Activated CD8-positive, alpha-beta memory T cell treated with anti-CD3 and anti-CD28 coated beads, Interleukin-2, amount 50 U/mL, for 4 hours (primary cell): ENCODE measurements around the gene ACIN1.
"Not testable (repeated sequence)": the region's sequence is repeated elsewhere in the genome, so short reads cannot be mapped to it uniquely, and the experiment has no call there.

ENCODE experiments used
- DNase-seq: peaks from one replicate; pipeline ENCODE4 v3.0.0-alpha.2; 2020

The ACIN1 gene

DNA sequence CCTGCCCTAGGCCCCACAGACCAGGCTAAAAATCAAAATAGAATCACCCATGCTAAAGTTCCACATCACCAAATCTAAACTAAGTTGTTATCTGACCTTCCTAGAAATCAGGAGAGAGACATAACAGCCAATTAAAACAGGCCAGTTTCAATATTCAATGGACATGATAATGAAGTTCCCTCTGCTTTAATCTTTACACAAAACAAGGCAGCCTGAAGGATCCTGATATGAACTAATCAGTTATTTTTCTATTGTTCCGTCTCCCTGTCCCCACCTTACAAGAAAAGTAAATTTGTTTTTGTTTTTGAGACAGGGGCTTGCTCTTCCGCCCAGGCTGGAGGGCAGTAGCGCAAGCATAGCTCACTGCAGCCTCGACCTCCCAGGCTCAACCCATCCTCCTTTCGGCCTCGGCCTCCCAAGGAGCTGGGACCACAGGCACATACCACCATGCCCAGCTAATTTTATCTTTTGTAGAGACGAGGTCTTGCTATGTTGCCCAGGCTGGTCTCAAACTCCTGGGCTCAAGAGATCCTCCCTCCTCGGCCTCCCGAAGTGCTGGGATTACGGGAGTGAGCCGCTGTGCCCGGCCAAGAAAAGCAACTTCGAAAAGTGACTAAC, 29.5 kb upstream of the ACIN1 start:
- no peak for DNase-seq

DNA sequence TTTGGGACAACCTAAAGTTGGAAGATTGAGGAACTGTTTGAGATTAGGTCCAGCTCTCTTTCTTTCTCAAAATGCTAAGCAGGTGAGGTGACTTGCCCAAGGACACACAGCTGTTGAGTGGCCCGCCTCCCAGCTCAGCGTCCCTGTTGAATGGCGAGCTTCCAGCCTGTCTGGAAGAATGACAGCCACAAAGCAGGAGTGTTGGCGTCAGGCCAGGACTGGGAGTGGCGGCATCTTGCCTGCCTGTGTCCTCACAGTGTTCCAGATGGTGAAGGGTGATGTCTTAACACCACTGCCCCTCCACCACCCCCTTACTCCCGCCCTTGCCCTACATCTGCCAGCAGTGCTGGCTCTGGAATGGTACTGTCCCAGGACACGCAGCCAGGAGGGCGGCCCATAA, 28.5 kb upstream of the ACIN1 start:
- DNase-seq: no peak

DNA sequence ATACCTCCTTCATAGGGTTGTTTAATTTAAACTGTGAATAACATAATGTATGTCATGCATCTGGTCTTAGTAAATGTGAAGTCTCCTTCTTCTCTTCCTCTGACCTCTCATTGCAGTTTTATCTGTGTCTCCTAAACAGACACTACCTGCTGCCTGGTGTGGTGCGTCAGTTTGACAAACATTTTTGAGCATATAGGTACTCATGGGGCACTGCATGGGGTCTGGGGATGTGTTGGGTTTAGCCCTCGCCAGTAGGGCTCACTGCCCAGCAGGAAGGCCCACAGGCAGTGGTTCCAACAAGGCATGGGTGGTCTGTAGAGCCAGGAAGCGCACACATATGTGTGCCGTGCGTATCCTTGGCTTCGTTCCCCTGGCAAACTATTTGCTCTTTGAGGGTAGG, 27.1 kb upstream of the ACIN1 start:
- DNase-seq: no peak

DNA sequence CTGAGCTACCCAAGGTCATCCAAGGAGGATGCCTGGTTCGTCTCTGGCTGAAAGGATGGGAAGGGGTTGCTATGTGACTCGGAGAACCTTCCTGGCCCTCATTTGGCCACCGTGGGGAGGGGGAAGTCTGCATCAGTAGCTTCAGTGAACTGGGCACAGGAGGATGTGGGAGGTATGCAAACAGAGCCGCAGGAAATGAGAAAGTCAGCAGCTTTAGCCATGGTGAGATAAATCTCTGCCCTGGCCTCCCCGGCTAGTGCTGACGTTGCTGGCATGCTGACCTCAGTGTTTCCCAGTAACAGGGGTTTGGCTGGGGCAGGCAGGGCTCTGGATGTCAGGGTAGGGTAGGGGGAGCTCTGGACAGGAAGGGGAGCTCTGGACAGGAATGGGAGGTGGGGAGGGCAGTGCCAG, 26.4 kb upstream of the ACIN1 start:
- DNase-seq: no peak

DNA sequence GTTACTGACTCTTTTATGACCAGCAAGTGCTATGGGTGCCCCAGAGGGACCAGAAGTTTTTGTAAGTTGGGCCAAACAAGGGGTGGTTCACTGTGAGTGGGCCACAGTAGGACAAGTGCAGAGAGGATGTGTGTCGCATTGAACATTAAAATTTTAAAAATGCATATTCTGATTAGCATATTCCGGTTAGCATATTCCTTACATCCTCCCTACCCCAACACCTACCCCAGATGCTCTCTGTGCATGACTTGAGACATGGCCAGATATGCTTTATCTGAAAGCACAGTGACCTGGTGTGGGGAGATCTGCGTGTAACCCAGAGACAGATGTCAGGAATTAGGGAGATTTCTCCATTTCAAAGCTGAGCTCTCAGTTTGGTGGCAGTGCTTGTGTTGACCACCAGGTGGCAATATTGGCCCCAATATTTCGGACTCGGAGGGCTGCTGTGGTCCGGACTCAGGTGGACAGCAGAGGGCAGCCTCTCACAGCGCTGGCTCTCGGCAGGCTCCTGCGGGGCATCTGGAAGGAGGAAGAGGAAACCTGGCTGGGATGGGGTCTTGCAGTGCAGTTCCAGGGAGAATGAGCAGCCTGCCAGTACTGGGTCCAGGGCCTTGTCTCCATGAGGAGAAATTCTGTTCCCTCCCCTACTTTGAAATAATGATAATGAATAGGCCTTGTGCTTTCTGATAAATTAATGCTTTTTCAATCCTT, 25.8 kb upstream of the ACIN1 start:
- peak; percentile 74 for DNase-seq

DNA sequence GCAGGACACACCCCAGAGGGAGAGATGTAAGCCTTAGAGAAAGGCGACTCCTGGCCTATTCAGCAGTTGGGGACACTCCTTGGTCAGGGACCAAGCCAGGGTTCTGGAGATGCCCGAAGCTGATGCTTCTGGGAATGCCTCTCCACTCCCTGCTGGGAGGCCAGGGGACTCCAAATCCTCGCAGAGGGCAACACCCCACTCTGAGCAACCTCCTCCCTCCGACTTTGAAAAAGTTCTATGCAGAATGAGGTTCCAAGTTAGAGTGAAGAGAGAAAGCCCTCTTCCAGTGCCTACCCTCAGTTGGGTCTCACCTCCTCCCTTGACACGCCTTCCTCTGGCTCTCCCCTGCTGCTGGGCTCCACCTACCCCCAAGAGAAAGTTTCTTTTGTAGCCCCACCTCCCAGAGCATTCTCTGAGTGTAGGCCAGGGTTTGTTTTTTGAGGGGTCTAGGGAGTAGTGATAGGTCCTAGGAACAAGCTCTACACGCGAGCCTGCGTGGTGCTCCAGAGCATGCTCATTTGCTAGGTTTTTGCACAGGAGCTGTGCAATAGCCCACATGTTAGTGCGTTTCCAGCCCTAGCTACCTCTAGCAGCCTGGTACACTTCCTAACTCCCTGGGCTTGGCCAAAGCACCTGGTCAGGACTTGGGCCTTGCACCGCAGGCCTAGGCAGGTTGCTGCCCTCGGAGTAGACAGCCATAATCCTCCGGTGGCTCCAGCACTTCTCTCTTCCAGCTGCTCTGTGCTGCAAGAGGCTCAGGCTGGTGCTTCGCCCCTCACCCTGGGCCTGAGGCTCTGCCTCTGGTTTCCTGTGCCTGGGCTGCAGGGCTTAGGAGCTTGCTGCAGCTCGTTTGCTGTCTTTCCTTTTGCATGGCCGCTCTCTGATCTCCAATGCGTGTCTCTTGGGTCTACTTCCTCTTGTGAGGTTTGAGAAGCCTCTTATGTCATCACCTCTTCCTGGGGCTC, 24.7 kb upstream of the ACIN1 start:
- no peak for DNase-seq

DNA sequence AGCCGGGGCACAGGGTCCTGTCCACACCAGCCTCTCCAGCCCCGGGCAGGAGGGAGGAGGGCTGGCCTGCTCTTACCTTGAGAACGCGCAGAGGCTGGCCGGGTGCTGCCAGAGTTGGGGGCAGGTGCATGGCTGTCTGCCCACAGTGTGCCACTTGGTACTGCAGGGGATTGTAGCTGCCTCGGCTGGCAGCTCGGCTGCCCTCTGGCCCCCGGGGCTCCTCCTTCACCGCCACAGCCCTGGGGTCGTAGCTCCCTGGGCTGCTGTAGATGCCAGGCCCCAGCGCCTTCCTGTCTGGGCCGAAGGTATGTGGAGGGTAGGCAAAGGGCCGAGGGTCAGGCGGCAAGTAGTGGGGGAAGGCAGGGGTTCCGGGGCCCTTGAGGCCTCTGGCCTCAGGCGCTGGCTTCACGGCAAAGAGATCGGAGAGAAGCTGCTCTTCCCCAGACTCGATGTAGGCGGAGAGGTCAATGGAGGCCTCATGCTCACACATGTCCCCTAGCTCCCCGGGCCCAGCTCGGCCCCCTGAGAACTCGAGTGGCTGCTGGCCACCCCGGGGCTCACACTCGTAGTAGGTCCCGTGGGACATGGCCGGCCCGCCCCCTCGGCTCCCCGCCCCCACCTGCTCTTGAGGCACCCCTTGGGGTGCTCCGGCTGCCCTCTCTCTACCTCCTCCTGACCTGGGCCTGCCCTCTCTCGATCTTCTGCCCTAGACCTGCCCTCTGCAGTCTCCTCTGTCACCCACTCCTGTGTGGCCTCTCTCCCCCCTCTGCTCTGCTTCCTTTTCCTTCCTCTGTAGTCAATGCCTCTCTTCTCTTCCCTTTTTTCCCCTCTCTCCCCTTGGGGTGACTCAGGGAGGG, 23.8 kb upstream of the ACIN1 start, which contains the start of gene CEBPE:
TSS of gene CEBPE (minus strand) at position 750 of the 857 bp plus-strand sequence. CDS start at position 586, 164 bp downstream.
- no peak for DNase-seq

DNA sequence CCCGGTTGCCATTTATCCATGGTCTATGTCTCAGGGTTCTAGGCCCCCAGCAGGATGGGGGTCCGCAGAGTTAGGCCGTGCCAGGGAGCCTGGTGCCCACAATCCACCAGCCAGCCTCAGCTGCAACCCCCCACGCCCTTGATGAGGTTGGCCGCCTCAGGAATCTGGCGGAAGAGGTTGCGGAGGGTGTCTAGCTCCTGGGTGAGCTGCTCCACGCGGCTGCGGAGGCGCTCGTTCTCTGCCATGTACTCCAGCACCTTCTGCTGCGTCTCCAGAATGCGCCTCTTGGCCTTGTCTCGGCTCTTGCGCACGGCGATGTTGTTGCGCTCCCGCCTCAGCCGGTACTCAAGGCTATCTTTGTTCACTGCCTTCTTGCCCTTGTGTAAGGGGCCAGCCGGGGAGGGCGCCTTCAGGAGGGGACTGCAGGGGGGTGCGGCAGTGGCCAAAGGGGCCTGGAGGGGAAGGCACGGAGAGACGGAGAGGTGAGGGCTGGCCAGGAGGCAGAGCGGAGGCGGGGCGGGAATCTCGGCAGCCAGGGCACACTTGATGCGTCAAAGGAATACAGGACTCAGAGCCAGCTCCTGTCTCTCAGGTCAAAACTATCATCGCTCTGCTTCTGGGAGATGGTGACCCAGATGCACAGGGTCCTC, 22.6 kb upstream of the ACIN1 start:
- no peak for DNase-seq

DNA sequence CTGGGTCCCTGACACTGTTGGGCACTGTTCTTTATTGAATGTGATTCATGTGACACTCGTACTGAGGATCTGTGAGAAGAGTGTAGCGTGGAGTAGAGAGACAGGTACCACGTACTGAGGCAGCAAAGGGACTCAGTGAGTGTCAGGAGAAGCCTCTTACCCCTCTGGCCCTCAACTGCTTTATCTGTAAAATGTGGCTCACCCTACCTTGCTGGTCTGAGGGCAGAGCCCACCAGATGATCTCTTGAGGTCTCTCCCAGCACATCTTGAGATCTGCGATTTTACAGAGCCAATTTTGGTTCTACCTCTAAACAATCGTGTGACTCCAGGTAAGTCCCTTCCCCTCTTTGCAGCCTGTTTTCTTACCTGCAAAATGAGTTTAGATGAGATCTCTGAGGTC, 21.0 kb upstream of the ACIN1 start:
- no peak for DNase-seq

DNA sequence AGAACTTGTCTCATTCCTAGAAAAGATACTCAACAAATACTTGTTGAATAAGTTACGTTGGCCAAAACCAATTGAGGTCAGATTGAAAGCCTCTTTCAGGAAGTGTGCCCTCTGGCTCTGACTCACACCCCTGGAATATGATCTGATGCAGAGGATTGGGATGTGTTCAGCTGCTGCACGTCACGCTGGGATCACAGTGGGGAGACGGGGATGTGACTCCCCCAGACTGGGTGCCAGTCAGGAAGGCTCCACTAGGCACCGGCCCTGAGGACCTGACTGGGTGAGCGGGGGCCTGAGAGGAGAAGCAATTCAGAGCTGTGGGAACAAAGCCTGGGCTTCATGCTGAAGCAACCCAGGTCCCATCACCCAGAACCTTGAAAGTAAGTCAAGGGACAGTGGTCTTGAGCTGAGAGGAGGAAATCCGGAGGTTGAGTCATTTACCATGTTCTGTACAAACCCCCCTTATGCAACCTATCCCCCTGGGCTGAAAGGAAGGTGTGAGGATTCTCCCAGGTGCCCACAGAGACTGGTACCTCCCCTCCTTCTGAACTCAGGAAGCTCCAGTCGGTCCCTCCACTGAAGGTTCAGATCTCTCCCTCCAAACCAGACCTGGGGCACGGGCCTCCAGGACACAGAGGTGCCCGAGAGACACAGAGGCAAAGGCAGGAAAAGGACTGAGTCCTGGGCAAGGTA, 20.2 kb upstream of the ACIN1 start:
- no peak for DNase-seq

DNA sequence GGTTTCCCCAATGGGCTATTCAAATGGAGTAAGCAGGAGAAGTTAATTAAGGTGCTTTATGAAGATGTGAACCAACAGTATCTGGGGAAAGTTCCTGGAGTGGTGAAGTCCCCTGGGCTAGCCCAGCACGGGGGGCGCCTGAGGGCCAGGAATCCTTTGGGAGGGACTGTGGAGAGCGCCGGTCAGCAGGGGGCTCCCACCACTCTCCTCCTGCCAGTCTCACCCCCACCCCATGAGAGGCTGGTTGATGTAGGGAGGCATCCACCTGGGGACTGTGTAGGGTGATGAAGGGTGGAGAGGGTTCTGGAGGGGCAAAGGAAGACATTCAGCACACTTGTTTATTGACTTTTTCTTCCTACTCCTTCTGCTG, 19.7 kb upstream of the ACIN1 start:
- DNase-seq: no peak

DNA sequence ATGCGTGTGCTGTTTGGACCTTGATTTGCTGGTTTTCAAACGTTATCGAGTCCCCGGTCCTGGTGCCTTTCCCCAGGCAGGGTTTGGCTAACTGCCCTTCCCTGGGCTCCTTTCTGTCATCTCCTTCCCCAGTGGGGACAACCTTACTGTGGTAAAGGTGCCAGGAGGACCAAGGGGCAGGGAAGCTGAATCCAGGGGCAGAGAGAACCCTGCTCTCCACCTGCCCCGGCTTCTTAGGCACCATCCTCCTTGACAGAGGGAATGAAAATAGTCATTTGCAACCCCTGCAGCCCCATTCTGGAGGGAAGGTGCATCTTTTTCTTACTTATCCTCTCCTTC, 19.2 kb upstream of the ACIN1 start:
- DNase-seq: no peak

DNA sequence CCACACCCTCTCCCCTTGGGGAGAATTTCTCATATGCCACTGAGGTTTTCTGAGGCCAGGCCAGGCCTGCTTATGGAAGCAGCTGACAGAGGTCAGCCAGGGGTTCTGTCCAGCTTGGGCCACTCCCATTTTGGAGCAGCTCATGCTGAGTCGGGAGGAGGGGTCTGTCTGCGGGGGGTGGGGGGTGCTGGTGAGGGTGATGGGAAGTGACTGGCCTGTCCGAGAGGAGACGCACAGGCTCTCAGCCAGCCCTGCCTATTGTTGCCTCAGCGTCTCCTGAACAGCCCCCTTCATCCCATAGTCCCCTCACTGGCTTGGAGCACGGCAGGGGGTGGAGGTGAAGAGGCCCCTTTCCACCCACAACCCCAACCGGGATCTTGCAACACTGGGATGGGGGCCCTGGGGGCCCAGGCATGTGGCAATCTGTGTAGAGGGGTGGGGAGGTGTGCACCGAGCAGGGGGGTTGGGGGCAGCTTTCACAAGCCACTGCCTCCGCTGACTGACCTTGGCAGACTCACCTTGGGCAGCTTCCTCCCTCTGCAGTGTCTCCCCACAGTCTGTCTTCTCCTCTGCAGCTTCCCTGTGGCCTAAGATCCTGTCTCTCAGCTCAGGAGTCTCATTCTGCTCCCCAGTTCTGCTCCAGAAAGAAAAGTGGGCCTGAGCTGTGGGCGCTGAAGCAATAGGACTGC, 18.6 kb upstream of the ACIN1 start:
- DNase-seq: no peak

DNA sequence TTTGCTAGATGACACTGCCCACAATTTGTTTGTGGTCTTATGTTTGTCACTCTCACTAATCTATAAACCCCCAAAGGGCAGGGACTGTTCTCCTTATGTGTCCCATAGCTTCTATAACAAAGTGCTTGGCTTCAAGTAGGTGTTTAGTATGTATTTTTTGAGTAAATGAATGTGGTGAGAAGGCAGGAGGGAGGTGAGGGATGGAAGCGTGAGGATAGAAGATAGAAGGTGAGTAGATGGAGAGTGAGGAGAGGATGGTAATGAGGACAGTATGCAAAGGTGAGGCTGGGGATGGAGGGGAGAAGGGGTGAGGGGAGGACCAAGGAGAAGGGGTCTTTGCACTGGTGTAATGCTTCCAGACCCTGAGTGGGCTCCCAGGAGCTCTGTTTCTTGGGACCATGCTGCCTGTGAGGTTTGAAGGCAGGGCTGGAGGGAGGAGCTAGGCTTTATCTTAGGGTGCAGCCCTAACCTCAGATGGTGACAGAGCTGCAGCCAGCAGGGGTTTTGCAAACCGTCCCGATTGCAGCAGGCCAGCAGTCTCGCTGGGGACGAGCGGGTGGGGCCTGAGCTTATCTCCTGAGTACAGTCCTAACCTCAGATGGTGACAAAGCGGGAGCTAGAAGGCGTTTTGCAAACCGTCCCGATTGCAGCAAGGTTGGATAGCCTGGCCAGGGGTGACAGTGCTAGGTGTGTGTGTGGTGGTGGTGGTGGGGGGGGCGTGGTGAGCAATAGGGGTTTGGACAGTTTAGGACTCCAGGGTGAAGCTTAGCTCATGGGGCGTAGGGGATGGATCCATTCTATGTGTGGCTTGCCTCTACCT, 17.6 kb upstream of the ACIN1 start:
- no peak for DNase-seq

DNA sequence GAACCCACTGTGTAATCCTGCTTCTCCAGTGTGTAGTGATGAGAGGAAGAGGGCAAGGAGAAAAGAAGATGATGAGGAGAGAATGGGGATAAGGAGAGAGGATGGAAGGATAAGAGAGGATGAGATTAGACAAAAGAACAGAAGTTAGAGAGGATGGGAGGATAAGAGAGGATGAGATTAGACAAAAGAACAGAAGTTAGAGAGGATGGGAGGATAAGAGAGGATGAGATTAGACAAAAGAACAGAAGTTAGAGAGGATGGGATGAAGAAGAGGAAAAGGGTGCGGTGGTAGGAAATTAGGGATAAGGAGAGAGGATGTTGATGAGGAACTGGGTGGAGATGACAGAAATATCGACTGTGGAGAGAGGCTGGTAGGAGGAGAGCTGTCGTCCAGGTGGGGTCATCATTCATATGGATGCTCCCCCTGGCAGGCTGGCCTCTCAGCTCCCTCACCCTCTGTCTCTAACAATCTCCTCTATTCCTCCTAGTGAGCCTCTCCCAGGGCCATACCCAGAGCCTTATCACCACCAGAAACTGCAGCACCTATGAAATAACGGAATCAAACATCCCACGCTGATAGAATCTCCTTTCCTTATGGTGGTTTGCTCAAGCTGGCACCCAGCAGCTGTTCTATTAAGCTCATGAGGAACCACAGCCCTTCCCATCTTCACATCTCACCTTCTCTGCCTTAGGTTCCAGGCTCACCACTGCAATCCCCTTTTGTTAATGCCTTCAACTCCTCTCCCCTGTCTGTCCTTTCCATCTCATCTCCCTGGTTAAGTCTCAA, 15.8 kb upstream of the ACIN1 start:
- no peak for DNase-seq

DNA sequence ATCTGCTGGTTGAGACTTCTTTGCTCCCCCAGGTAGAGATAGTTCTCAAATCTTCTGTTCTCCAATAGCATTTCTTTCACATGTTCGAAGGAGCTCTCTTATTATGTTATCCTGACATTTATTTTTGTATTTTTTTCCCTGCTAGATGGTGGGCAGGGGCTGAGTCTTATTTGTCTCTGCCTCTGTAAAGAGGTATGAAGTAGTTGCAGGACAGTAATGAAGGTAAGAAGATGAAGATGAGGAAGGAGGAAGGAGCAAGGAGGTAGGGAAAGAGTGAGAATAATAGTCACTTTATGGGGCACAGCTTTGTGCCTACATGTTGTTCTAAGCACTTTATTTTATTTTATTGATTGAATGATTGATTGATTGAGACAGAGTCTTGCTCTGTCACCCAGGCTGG, 14.8 kb upstream of the ACIN1 start:
- DNase-seq: no peak

DNA sequence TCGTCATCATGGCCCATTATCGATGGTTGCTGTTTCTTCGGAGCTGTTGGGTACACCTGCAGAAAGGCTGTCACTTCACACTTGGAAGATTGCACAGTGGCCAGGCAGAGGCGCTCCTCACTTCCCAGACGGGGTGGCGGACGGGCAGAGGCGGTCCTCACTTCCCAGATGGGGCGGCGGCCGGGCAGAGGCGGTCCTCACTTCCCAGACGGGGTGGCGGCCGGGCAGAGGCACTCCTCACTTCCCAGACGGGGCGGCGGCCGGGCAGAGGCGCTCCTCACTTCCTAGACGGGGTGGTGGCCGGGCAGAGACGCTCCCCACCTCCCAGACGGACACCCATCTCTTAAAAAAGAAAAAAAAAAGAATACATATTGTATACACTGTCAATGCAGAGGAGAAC, 13.2 kb upstream of the ACIN1 start:
- DNase-seq: not testable (repeated sequence)

DNA sequence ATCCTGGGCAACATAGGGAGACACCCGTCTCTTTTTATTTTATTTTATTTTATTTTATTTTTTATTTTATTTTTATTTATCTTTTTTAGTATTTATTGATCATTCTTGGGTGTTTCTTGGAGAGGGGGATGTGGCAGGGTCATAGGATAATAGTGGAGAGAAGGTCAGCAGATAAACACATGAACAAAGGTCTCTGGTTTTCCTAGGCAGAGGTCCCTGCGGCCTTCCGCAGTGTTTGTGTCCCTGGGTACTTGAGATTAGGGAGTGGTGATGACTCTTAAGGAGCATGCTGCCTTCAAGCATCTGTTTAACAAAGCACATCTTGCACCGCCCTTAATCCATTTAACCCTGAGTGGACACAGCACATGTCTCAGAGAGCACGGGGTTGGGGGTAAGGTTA, 12.7 kb upstream of the ACIN1 start:
- DNase-seq: not testable (repeated sequence)

DNA sequence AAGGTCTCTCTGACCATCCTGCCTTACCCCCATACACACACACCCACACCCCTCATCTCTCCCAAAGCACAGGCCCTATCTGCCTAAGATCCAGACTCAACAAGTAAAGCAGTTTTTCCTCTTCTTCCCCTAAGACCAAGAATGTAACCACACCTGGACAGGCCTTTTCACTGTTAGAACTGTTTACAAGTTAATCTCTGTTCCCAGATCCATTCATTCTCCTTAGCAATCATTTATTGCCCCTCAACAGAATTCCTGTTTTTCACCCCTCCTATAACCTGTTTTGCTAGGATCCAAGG, 11.8 kb upstream of the ACIN1 start:
- no peak for DNase-seq
